IPS-18c (cell line): ENCODE measurements around the gene GIGYF1.
"Not testable (repeated sequence)": the region's sequence is repeated elsewhere in the genome, so short reads cannot be mapped to it uniquely, and the experiment has no call there.

Experiments used
- H3K4me3 ChIP-seq: 2 replicates; pipeline ENCODE4 v1.7.0; 2013; ENCODE audit warnings: low read depth, mild to moderate bottlenecking, low read length, moderate library complexity; ENCODE audit not compliant: insufficient read depth
- H3K9me3 ChIP-seq: one replicate; pipeline ENCODE4 v1.6.1; 2013; ENCODE audit warnings: mild to moderate bottlenecking, low read length, moderate library complexity; ENCODE audit not compliant: control insufficient read depth, insufficient read depth

The GIGYF1 gene

DNA sequence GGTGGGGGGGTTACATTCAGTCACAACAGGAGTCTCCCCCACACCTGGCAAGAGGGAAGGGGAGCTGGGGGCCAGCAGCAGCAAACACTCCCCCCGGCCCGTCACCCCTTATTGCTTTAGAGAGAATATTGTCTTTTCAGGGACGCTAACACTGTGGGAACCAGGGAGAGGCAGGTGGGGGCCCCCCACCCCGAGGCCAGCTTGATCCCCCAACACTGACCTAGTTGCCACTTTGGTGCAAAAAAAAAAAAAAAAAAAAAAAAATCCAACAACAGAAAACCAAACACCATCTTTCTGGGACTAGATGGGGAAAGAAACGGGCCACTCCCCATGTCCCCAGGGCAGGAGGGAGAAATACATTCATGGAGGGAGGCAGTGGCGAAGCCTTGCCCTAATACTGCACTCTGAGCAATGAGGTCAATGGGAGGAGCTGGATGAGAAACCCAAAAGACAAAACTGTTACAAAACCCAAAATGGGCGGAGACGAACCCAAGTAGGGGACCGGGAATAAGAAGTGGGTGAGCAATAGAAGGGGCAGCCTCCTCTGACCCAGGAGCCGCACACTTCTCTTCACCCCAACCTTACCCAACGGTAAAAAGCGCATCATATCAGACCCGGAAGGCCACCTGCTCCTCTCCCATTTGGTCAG lies 14.0 kb downstream of the GIGYF1 start:
- peaks cover 2% of the 10 kb centered on the region for H3K9me3 ChIP-seq

DNA sequence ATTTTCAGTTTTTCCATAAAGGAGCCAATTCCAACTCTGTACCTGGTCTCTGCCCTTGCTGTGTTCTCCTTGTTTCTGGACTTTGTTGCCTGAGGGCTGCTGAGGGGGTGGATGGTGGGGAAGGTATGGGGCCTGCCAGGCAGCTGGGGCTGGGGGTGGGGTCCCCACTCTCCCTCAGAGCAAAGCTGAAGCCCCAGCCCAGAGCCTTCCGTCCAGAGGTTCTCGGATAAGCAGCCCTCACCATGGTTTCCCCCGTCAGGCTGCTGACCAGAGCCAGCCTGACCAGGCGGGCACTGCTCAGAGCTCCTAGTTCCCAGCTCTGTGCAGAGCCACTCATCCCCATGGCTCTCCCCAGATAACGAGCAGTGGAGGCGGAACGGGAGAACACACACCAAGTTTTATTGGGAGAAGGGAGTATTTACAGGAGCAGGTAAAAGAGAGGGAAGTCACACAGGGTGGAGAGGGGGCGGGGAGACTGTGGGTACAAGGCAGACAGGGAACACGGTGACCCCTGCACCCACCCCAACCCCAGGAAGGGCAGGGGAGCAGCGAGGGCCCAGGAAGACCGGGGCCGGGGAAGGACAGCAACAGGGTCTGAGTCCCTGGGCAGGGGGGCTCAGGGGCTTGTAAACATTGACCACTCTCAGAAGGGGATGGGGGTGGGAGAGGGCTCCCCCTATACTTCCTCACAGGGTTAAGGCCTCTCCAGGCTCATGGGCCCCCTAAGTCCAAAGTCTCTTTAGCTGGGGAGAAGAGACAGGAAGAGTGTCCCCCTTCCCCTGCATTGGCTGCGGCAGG lies 14.7 kb downstream of the GIGYF1 start:
- Histone ChIP-seq H3K4me3 (no peak overlapping the region), H3K9me3 (peaks cover 2% of the 10 kb centered on the region)

More for the DNA sequence above, 14.0 kb downstream of the GIGYF1 start:
- no peak overlapping the region for H3K4me3 ChIP-seq

DNA sequence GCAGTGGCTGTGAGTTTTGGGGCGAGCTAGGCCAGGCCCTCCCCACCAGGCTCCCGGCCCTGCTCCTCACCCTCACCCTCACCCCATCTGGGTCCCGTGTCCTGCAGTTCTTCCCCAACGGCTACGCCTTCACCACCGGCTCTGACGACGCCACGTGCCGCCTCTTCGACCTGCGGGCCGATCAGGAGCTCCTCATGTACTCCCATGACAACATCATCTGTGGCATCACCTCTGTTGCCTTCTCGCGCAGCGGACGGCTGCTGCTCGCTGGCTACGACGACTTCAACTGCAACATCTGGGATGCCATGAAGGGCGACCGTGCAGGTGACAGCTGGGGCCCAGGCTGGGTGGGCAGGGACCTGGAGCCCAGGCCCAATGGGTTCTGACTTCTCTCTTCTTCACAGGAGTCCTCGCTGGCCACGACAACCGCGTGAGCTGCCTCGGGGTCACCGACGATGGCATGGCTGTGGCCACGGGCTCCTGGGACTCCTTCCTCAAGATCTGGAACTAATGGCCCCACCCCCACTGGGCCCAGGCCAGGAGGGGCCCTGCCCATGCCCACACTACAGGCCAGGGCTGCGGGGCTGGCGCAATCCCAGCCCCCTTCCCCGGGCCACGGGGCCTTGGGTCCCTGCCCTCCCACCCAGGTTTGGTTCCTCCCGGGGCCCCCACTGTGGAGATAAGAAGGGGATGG lies 15.6 kb downstream of the GIGYF1 start:
- peaks cover 2% of the 10 kb centered on the region for H3K9me3 ChIP-seq
- H3K4me3 ChIP-seq, result no peak overlapping the region

- Histone ChIP-seq H3K9me3 (peaks cover 2% of the 10 kb centered on the region), H3K4me3 (no peak overlapping the region)
Measured at GRCh38 chr7:100677308-100678267, 16.5 kb downstream of the GIGYF1 start.

- Histone ChIP-seq H3K9me3 (peaks cover 2% of the 10 kb centered on the region), H3K4me3 (peak overlapping the region; percentile 28; the same call in 1 of the 2 replicates)
Measured at GRCh38 chr7:100676501-100677306, 17.3 kb downstream of the GIGYF1 start.

DNA sequence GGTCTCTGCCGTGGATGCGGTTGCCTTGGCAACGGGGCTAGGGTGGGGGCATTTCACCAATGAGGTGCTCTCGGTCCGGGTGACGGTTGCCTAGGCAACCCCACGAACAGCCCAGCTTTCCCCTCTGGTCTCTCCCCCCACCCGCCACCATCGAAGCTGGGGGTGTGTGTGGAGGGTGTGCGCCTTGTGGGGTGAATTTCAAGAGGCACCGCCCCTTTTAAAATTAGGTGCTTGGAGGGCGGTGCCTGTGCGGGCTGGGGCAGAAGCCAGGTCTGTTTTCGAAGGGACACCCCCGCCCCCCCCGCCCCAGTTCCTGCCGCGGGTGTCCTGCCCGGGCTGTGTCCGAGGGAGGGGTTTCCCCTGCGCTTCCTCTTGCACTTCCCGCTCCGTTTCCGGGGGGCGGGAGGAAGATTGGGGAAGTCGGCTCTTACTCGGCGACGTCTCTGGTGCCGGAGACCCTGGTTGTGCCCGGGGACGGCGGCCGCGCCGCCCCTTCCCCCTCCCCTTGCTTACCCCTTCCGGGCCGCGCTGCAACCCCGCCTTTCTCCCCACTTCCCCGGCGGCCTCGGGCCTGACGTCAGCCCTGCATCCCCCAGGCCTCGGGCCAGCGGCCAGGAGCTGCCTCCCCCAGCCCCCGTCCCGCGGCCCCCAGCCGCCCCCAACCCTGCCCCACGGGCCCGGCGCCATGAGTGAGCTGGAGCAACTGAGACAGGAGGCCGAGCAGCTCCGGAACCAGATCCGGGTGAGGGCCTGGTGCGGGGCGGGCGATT lies 18.3 kb downstream of the GIGYF1 start:
- H3K9me3 ChIP-seq, result peaks cover under 1% of the 10 kb centered on the region

GRCh38 chr7:100675105-100675451 lies 19.0 kb downstream of the GIGYF1 start:
- Histone ChIP-seq H3K4me3 (peak overlapping the region; percentile 77), H3K9me3 (no peaks in the 10 kb centered on the region)

More for the DNA sequence above, 18.3 kb downstream of the GIGYF1 start:
- H3K4me3 ChIP-seq, result peak overlapping the region; percentile 60

GRCh38 chr7:100674411-100675104 lies 19.5 kb downstream of the GIGYF1 start:
- H3K9me3 ChIP-seq, result no peaks in the 10 kb centered on the region

GRCh38 chr7:100673942-100674410 lies 20.1 kb downstream of the GIGYF1 start:
- Histone ChIP-seq H3K4me3 (peak overlapping the region; percentile 77), H3K9me3 (no peaks in the 10 kb centered on the region)

More at GRCh38 chr7:100674411-100675104, 19.5 kb downstream of the GIGYF1 start:
- H3K4me3 ChIP-seq, result peak overlapping the region; percentile 77

- Histone ChIP-seq H3K4me3 (peak within 1 kb of the TSS; percentile 77), H3K9me3 (no peaks in the 10 kb centered on the region)
Measured at GRCh38 chr7:100673302-100673941, 20.6 kb downstream of the GIGYF1 start, which contains the start of gene GNB2. TSS of gene GNB2 (plus strand) at chr7:100673740. CDS start at chr7:100676266, 2,526 bp downstream.

DNA sequence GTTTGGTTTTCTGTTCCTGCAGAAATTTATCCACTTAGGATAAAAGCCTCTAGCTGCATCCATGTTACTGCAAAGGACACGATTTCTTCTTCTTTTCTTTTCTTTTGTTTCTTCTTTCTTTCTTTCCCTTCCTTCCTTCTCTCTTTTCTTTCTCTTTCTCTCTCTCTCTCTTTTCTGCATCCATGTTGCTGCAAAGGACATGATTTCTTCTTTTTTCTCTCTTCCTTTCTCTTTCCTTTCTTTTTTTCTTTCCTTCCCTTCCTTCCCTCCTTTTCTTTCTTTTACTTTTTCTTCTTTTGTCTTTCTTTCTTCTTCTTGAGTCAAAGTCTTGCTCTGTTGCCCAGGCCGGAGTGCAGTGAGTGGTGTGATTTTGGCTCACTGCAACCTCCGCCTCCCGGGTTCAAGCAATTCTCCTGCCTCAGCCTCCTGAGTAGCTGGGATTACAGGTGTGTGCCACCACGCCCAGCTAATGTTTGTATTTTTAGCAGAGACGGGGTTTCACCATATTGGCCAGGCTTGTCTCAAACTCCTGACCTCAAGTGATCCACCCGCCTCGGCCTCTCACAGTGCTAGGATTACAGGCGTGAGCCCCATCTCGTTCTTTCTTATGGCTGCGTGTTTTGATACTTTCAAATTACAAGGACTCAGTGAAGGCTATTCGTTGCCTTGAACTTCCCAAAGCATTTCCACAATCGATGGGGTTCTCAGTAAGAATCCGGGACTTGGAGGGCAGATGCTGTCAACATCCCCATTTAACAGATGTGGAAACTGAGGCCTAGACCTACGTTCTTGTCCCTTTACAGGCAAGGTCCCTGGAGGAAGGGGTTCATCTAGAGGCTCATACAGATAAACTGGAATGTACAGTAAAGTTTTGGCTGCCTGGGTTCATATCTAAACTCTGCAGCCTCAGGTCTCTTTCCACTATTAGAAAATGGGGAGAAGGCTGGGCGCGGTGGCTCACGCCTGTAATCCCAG lies 22.4 kb downstream of the GIGYF1 start:
- no peak overlapping the region for H3K4me3 ChIP-seq
- H3K9me3 ChIP-seq, result no peaks in the 10 kb centered on the region

DNA sequence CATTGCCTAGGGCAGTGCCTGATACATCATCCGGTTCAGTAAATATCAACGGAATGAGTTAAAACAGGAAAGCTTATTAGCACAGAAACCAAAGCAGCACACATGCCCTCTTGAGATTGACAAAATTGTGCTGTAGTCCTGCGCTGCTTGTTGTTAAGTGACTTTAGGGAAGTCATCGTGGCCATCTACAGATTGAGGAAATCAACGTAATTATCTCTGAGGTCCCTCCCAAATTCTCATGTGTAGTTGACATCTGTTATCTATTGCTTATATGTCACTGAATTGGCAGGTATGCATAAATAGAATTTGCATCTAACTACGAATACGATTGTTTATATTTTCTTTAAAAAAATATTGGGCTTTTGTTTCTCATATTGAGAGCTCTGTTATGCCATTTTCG lies 24.0 kb downstream of the GIGYF1 start:
- no peaks in the 10 kb centered on the region for H3K9me3 ChIP-seq

DNA sequence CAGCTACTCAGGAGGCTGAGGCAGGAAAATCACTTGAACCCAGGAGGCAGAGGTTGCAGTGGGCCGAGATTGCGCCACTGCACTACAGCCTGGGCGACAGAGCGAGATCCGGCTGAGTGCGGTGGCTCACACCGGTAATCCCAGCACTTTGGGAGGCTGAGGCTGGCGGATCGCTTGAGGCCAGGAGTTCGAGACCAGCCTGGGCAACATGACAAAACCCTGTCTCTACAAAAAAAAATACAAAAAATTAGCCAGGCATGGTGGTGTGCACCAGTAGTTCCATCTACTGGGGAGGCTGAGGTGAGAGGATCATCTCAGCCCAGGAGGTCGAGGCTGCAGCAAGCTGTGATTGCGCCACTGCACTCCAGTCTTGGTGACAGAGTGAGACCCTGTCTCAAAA lies 24.9 kb downstream of the GIGYF1 start:
- H3K9me3 ChIP-seq, H3K4me3 ChIP-seq: not testable (repeated sequence)

More for the DNA sequence above, 24.0 kb downstream of the GIGYF1 start:
- H3K4me3 ChIP-seq, result no peak overlapping the region
